ENCODE data around the gene AHDC1. TPM values are rescaled to one million over a fixed set of nuclear protein-coding genes. Genes with fewer than 3 reads are reported as not detected.
A peak's percentile ranks its signal among the peaks of the same experiment; 100 is the strongest.

The AHDC1 gene
- total RNA-seq, 1 donor from 2014 or later: 23.7 TPM

GRCh38 chr1:27529704-27530018 lies 74.3 kb downstream of the AHDC1 start:
- H3K4me1 ChIP-seq: peaks cover 48% of the 10 kb centered on the region
- intact Hi-C loops (cut with DNase I): no loop called here

DNA sequence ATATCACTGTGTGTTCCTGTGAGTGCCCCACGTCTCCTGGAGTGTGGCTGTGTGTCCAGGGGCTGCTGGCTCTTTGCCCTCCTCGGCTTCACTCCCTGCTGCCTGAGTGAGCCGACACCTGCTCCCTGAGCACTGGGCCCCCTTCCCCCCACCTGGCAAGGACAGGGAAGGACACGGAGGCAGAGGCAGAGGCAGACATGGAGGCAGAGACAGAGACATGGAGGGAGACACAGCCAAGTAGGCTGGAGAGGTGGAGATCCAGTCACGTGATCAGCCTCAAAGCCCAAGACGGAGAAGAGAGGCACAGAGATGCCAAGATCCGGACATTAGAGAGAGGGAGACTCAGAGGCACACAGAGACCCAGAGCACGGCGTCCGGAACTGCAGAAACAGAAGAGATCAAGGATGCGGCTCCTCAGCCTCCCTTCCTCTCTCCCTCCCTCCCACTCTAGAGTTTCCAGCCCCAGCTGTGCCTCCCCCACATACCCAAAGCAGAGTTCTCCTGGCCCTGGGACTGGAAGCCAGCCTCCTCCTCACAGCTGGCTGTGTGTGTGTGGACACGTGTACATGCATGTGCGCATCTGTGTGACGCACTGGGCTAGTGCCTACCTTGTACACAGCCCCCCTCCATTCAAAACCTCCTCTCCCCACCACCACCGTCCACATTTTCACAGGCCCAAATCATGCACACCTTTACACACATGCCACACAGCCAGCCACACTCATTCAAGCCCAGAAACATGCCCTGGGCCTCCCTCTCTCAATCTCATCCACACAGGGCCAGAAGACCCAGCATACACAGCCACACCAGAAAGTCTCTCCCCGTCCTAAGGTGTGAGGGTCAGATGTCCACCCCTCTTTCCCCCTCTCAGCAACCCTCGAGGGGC lies 74.9 kb downstream of the AHDC1 start:
- Histone ChIP-seq H3K27ac (peak overlapping the region; percentile 84), H3K4me1 (peaks cover 52% of the 10 kb centered on the region), H3K9me3 (no peaks in the 10 kb centered on the region), H3K36me3 (peaks cover 6% of the 10 kb centered on the region), H3K27me3 (ENCODE audit: low read depth) (no peaks in the 10 kb centered on the region), H3K4me3 (peak overlapping the region; percentile 60)
- DNase-seq (no peak), ATAC-seq (peak; percentile 32 to 59)
- intact Hi-C loops (cut with DNase I): no loop called here
- TF ChIP-seq, protein P1, sequence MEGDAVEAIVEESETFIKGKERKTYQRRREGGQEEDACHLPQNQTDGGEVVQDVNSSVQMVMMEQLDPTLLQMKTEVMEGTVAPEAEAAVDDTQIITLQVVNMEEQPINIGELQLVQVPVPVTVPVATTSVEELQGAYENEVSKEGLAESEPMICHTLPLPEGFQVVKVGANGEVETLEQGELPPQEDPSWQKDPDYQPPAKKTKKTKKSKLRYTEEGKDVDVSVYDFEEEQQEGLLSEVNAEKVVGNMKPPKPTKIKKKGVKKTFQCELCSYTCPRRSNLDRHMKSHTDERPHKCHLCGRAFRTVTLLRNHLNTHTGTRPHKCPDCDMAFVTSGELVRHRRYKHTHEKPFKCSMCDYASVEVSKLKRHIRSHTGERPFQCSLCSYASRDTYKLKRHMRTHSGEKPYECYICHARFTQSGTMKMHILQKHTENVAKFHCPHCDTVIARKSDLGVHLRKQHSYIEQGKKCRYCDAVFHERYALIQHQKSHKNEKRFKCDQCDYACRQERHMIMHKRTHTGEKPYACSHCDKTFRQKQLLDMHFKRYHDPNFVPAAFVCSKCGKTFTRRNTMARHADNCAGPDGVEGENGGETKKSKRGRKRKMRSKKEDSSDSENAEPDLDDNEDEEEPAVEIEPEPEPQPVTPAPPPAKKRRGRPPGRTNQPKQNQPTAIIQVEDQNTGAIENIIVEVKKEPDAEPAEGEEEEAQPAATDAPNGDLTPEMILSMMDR (IDR thresholded peaks at IDR 0.05): no peak

More at GRCh38 chr1:27529704-27530018, 74.3 kb downstream of the AHDC1 start:
- ATAC-seq (no peak), DNase-seq (no peak)
- H3K36me3 ChIP-seq: peaks cover 12% of the 10 kb centered on the region
- H3K27me3 ChIP-seq (ENCODE audit: low read depth): no peaks in the 10 kb centered on the region
- peak overlapping the region; percentile 84 for H3K27ac ChIP-seq
- H3K9me3 ChIP-seq: no peaks in the 10 kb centered on the region
- no peak overlapping the region for H3K4me3 ChIP-seq
- TF ChIP-seq, protein P1 (IDR thresholded peaks at IDR 0.05): no peak

GRCh38 chr1:27527890-27528817 lies 75.8 kb downstream of the AHDC1 start:
- H3K36me3 ChIP-seq: no peaks in the 10 kb centered on the region
- peak overlapping the region; percentile 84 for H3K27ac ChIP-seq
- no peaks in the 10 kb centered on the region for H3K9me3 ChIP-seq
- TF ChIP-seq, protein P1 (IDR thresholded peaks at IDR 0.05): peak; percentile 15
- peak overlapping the region; percentile 60 for H3K4me3 ChIP-seq
- H3K27me3 ChIP-seq (ENCODE audit: low read depth): no peaks in the 10 kb centered on the region
- ATAC-seq (peak; percentile 85 to 87), DNase-seq (peak; percentile 83)
- intact Hi-C loops (cut with DNase I): no loop called here
- H3K4me1 ChIP-seq: peaks cover 61% of the 10 kb centered on the region

- Histone ChIP-seq H3K27me3 (ENCODE audit: low read depth) (no peaks in the 10 kb centered on the region), H3K4me1 (peaks cover 69% of the 10 kb centered on the region), H3K4me3 (peak overlapping the region; percentile 60), H3K36me3 (no peaks in the 10 kb centered on the region), H3K27ac (peak overlapping the region; percentile 84), H3K9me3 (no peaks in the 10 kb centered on the region)
- intact Hi-C loops (cut with DNase I): no loop called here
- DNase-seq (peak; percentile 66), ATAC-seq (peak in 1 of 2 donors; percentile 1)
- TF ChIP-seq, protein P1 (IDR thresholded peaks at IDR 0.05): no peak
These were observed 76.6 kb downstream of the AHDC1 start for GRCh38 chr1:27527223-27527889.
